ENCODE results near the gene ZNF750. TPM values are rescaled to one million over a fixed set of nuclear protein-coding genes. Genes with fewer than 3 reads are reported as not detected.

Gene ZNF750
- total and polyA plus RNA-seq, 2 donors: 2.7 to 3.1 TPM

DNA sequence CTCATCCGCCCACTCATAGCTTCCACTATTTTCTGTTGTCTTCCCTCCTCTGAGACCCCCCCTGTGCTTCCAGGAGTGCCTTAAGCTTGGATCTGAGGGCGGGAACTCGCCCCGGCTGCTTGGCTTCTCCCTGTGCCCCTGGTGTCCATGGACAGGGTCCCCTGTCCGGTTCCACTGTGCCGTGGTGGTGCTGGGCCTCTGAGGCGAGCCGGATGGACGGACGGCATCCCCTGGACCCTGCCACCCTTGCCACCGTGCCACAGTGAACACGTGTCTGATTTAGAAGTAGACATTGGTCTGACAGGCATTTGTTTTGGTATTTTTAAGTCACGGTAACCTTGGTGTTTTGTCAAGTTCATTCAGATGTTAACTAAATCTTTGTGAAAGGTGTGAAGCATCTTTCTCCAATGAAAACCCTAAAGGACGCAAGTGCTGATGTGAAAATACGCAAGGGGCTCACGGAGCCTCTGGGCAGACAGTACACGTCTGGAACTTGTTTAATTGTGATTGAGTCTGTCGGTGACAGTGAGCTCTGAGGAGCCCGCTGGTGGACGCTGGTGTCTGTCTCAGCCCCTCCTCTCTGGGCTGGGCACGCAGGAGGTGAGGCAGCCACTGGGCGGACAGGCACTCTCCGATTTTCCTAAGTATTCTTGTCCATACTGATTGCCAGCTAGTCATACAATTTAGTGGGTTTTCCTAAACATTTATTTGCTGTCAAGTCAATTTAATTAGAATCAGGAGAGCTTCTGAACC lies 26.3 kb downstream of the ZNF750 start:
- 87% methylated on average over 23 of the region's 23 CpGs for WGBS
- no peaks in the 10 kb centered on the region for H3K4me1 ChIP-seq (ENCODE audit: insufficient read depth)
- no peak for DNase-seq (ENCODE audit: extremely low spot score)
- H3K36me3 ChIP-seq (ENCODE audit: insufficient read depth): no peaks in the 10 kb centered on the region
- H3K27ac ChIP-seq (ENCODE audit: low read depth): no peak overlapping the region
- H3K4me3 ChIP-seq (ENCODE audit: low read depth, low read length): no peak overlapping the region

DNA sequence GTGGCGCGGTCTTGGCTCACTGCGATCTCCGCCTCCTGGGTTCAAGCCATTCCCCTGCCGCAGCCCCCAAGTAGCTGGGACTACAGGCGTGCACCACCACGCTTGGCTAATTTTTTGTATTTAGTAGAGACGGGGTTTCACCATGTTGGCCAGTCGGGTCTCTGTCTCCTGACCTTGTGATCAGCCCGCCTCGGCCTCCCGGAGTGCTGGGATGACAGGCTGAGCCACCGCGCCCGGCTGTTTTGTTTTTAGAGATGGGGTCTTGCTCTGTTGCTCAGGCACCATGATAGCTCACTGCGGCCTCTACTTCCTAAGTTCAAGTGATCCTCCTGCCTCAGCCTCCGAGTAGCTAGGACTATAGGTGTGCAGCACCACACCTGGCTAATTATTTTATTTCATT lies 27.2 kb downstream of the ZNF750 start:
- Histone ChIP-seq H3K4me3 (ENCODE audit: low read depth, low read length) (no peak overlapping the region), H3K27ac (ENCODE audit: low read depth) (no peak overlapping the region), H3K4me1 (ENCODE audit: insufficient read depth) (no peaks in the 10 kb centered on the region), H3K36me3 (ENCODE audit: insufficient read depth) (no peaks in the 10 kb centered on the region)
- no peak for DNase-seq (ENCODE audit: extremely low spot score)
- 99% methylated on average over 17 of the region's 17 CpGs for WGBS

DNA sequence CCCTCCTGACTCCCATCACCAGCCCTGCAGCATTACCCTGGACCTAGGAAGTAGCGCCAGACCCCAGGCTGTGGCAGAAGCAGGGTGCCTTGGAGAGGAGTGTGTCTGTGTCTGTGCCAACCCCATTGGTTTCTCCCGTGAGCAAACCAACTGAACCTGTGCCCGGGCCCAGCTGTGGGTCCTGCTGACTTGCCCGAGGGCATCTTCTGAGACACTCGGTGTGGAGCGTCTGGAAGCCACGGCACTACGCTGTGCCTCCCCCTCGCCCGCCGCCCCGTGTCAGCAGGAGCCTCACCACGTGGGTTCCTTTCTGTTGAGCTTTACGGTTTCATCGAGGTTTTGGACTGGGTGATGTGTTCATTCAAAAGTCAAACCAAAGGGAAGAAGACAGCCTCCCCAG lies 27.8 kb downstream of the ZNF750 start:
- Histone ChIP-seq H3K4me1 (ENCODE audit: insufficient read depth) (no peaks in the 10 kb centered on the region), H3K36me3 (ENCODE audit: insufficient read depth) (no peaks in the 10 kb centered on the region), H3K4me3 (ENCODE audit: low read depth, low read length) (no peak overlapping the region), H3K27ac (ENCODE audit: low read depth) (no peak overlapping the region)
- 91% methylated on average over 15 of the region's 15 CpGs for WGBS
- no peak for DNase-seq (ENCODE audit: extremely low spot score)

DNA sequence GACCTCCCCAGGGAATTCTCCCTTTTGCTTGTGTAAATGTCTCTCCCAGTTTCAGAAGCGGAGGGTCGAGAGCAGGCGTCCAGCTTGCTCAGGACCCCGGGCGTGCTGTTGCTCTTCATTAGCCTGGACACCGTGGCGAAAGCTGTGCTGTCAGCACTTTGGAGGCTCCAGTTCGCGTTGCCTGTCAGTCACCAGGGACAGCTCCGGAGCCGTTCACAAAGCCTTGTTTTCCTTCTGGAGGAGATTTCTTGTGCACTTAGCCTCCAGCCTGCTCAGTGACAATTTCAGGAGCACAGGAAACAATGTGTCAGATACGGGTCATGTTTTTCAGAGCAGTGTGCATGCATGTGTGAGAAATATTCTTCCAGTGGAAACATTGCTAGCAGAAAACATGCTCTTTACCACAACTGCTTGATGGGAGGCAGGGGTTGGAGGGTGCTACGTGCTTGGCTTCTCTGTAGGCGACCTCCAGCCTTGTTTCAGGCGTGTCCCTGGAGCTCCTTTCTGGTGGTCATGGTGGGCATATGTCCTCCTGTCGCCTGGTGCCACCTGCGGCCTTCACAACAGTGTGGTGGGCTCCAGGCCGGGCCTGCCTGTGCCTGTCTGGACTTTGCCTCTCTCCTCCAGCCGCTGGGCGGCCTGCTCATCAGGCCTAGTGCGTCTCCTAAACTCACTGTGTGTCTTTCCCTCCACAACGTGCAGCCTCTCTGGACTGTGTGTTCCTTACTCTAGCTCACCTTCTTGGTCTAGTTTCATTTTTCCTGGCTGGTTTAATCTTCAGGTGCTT lies 29.0 kb downstream of the ZNF750 start:
- H3K4me3 ChIP-seq (ENCODE audit: low read depth, low read length): no peak overlapping the region
- no peaks in the 10 kb centered on the region for H3K4me1 ChIP-seq (ENCODE audit: insufficient read depth)
- H3K27ac ChIP-seq (ENCODE audit: low read depth): no peak overlapping the region
- WGBS: 90% methylated on average over 22 of the region's 22 CpGs
- DNase-seq (ENCODE audit: extremely low spot score): no peak
- no peaks in the 10 kb centered on the region for H3K36me3 ChIP-seq (ENCODE audit: insufficient read depth)

DNA sequence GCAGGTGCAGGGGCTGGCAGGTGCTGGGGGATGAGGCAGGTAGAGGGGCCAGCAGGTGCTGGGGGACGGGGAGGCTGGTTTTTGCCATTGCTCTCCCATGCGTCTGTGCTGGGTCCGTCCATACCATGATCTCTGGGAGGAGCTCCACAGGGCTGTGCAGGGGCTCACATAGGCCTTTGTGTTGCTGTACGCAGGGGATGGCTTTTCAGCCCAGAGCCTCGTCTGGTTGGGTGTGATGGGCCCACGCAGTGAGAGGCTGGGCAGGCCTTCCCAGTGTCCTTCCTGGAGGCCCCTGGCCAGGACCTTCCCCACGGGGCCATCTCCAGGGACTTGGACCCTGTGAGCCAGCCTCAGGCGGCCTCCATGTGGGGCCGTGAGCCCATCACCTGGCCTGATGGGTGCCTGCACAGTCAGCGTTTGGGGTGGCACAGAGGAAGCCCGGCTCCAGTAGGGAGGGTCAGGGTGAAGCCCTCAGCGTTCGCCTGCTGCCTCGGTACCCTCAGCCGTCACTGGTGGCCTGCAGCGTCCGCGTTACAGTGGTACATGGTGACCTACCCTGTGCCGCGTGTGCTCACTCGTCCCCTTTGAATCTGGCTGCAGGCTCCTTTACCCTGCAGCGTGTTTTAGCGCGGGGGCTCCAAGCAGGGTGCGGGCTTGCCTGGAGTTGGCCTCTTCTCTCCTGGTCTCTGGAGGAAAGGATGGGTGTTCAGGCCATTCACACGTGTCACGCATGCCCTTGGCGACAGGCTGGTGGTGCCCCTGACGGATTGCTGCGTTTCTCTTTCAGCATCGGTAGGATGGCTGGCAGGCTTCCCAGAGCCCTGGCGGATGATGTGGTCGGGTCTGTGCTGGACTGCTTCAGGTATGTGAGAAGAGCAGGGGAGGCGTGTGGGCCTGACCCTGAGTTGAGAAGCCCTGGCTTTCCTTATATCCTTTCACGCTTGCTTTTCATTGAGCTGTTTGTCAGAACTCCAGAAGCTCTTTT lies 30.6 kb downstream of the ZNF750 start:
- 85% methylated on average over 35 of the region's 35 CpGs for WGBS
- no peak overlapping the region for H3K4me3 ChIP-seq (ENCODE audit: low read depth, low read length)
- DNase-seq (ENCODE audit: extremely low spot score): no peak
- no peak overlapping the region for H3K27ac ChIP-seq (ENCODE audit: low read depth)
- no peaks in the 10 kb centered on the region for H3K4me1 ChIP-seq (ENCODE audit: insufficient read depth)
- H3K36me3 ChIP-seq (ENCODE audit: insufficient read depth): no peaks in the 10 kb centered on the region

DNA sequence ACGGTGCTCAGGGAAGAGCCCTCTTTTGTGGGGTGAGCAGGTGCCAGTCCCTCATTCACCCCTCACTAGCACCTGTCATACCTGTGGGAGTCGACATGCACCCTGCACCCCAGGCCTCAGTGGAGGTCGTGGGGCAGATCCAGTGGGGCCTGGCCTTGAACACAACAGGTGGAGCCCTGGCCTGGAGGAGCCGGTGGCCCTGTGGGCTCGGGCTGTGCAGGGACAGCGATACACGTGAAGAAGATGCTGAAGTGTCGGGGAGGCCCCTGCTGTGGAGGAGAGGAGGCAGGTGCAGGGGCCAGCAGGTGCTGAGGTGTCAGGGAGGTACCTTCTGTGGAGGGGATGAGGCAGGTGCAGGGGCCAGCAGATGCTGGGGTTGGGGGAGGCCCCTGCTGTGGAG lies 31.8 kb downstream of the ZNF750 start:
- H3K4me3 ChIP-seq (ENCODE audit: low read depth, low read length): no peak overlapping the region
- H3K4me1 ChIP-seq (ENCODE audit: insufficient read depth): no peaks in the 10 kb centered on the region
- H3K36me3 ChIP-seq (ENCODE audit: insufficient read depth): no peaks in the 10 kb centered on the region
- 95% methylated on average over 8 of the region's 8 CpGs for WGBS
- no peak overlapping the region for H3K27ac ChIP-seq (ENCODE audit: low read depth)
- no peak for DNase-seq (ENCODE audit: extremely low spot score)

DNA sequence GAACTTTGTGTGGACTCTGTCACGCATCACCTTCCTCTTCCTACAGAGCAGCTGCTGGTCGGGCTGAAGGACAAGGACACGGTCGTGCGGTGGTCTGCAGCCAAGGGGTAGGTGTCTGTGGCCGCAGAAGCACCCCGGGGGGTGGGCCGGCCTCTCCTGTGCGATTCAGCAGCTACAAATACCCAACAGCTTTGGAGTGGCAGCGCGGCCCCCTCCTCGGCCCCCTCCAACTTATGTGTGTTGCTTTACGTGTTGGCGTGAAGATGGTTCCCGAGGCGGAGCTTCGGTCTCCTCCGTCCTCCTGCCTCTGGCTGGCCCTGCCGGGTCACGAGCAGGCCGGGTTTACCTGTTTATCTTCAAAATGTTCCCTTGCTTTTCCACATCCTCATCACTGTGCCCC lies 32.3 kb downstream of the ZNF750 start:
- H3K27ac ChIP-seq (ENCODE audit: low read depth): no peak overlapping the region
- H3K4me1 ChIP-seq (ENCODE audit: insufficient read depth): no peaks in the 10 kb centered on the region
- no peak overlapping the region for H3K4me3 ChIP-seq (ENCODE audit: low read depth, low read length)
- 91% methylated on average over 21 of the region's 21 CpGs for WGBS
- no peaks in the 10 kb centered on the region for H3K36me3 ChIP-seq (ENCODE audit: insufficient read depth)
- no peak for DNase-seq (ENCODE audit: extremely low spot score)

DNA sequence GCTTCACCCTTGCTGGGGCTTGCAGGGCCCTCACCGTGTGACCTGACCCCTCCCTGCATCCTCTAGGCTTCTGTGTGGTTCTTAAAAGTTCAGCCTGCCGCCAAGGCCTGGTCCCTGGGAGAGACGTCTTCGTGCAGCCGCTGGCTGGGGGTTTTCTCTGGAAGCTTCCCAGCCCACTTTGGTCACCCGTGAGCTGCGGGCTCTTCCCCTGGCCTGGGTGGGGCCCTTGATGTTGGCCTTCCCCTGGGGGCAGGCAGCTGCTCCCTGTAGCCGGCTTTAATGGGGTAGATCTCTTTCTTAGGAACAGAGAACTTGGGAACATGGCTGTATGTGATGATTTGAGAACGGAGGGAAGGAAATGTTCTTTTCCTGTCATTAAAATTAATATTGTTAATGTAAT lies 32.7 kb downstream of the ZNF750 start:
- H3K36me3 ChIP-seq (ENCODE audit: insufficient read depth): no peaks in the 10 kb centered on the region
- H3K4me3 ChIP-seq (ENCODE audit: low read depth, low read length): no peak overlapping the region
- H3K4me1 ChIP-seq (ENCODE audit: insufficient read depth): no peaks in the 10 kb centered on the region
- no peak overlapping the region for H3K27ac ChIP-seq (ENCODE audit: low read depth)
- no peak for DNase-seq (ENCODE audit: extremely low spot score)
- WGBS: 76% methylated on average over 9 of the region's 9 CpGs

DNA sequence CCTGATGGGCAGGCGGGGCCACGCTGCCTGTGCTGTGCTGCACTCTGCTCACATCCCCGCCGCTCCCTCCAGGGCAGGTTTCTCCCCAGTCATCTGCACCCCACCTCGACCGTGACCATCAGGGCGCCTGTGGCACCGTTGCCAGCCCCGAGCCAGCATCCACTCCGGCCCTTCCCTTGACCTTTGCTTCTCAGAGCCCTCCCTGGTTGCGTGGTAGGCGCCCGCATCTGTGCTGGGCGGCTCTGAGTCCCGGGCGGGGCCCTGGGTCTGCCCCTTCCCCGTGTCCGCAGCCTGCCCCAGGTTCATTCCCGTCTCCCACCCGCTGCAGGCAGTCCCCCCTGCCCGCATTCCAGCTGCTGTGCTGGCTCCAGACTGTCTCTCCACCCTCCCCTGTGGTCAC lies 33.2 kb downstream of the ZNF750 start:
- no peaks in the 10 kb centered on the region for H3K4me1 ChIP-seq (ENCODE audit: insufficient read depth)
- WGBS: 88% methylated on average over 21 of the region's 21 CpGs
- no peaks in the 10 kb centered on the region for H3K36me3 ChIP-seq (ENCODE audit: insufficient read depth)
- no peak overlapping the region for H3K27ac ChIP-seq (ENCODE audit: low read depth)
- no peak for DNase-seq (ENCODE audit: extremely low spot score)
- H3K4me3 ChIP-seq (ENCODE audit: low read depth, low read length): no peak overlapping the region

DNA sequence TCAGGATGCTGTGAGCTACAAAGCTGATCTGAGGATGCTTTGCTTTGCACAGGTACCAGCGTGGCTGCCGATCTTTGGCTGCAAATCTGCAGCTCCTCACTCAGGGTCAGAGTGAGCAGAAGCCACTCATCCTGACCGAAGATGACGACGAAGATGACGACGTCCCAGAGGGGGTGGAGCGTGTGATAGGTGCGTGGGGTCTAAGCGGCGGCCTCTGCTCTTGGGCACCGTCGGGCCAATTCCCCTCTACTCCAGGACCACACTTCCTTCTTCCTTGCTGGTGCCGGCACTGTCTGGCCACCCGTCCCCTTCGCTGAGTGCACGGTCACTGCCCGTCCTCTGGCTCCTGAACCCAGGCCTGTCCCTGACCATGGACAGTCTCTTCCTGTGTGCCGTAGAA lies 34.0 kb downstream of the ZNF750 start:
- H3K27ac ChIP-seq (ENCODE audit: low read depth): no peak overlapping the region
- no peaks in the 10 kb centered on the region for H3K36me3 ChIP-seq (ENCODE audit: insufficient read depth)
- DNase-seq (ENCODE audit: extremely low spot score): no peak
- 89% methylated on average over 19 of the region's 19 CpGs for WGBS
- H3K4me1 ChIP-seq (ENCODE audit: insufficient read depth): no peaks in the 10 kb centered on the region
- no peak overlapping the region for H3K4me3 ChIP-seq (ENCODE audit: low read depth, low read length)

DNA sequence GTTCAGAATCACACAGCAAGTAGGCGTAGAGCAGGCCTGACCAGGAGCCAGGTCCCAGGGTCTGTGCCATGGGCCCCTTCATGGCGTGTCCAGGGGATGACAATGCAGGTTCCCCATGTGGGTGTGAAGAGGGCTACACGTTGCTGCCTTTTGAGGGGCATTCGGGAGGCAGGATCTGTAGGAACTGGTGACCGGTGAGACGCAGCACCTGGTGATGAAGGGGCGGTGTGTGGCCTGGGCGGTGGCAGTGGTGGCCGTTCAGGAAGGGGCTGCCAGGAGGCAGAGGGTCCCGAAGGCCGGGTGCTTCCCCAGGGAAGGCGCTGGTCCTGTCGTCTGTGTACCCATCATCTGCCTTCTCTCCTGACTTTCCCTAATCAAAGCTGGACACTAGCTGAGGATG lies 34.6 kb downstream of the ZNF750 start:
- no peak overlapping the region for H3K27ac ChIP-seq (ENCODE audit: low read depth)
- 80% methylated on average over 13 of the region's 13 CpGs for WGBS

DNA sequence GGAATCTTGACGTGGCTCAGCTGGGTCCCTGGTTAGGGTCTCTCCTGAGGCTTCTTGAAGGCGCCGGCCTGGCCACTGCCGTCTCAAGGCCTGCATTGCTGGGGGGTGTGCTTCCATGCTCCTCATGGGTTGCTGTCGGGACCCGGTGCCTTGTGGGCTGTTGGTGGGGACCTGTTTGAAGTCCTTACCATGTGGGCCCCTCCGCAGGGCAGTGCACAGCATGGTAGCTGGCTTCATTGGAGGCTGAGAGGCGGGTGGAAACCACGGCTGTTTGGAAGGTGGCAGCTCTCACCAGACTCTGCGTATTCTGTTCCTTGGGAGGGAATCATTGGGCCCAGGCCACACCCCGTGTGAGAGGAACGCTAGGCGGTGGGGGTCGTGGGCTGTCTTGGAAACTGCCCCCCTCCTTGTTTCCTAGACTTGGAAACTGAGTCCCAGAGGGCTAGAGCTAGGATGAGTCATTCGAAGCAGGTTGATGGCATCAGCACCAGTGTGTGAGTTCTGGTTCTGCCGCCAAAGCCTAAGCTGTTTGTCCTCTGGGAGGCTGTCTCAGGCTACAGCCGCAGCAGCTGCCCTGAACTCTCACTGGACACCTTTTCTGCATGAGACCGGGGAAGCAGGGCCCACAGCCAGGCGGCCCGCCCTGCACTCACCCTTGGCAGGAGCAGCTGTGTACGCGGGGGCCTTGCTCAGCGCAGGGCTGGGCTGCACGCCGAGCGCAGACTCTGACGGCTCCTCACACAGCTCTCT lies 35.2 kb downstream of the ZNF750 start:
- 50% methylated on average over 27 of the region's 27 CpGs for WGBS
- H3K4me3 ChIP-seq (ENCODE audit: low read depth, low read length): no peak overlapping the region
- peaks cover under 1% of the 10 kb centered on the region for H3K36me3 ChIP-seq (ENCODE audit: insufficient read depth)
- no peak for DNase-seq (ENCODE audit: extremely low spot score)
- H3K4me1 ChIP-seq (ENCODE audit: insufficient read depth): no peaks in the 10 kb centered on the region
- no peak overlapping the region for H3K27ac ChIP-seq (ENCODE audit: low read depth)

More for the DNA sequence above, 34.6 kb downstream of the ZNF750 start:
- no peak for DNase-seq (ENCODE audit: extremely low spot score)
- Histone ChIP-seq H3K36me3 (ENCODE audit: insufficient read depth) (no peaks in the 10 kb centered on the region), H3K4me3 (ENCODE audit: low read depth, low read length) (no peak overlapping the region), H3K4me1 (ENCODE audit: insufficient read depth) (no peaks in the 10 kb centered on the region)

DNA sequence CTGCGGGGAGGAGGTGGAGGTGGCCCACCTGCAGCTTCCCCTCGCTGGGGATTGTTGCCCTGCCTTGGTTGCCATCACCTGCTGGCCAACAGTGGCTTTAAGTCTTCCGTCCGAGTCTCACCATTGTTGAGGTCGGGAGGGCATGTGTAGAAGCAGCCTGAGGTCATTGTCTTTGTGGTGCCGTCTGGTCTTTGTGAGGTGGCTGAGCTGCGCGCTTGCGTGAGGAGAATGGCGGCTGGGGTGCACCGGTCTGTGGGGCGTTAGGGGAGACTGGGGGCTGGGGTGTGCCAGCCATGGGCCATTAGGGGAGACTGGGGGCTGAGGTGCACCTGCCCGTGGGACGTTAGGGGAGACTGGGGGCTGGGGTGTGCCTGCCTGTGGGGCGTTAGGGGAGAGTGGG lies 36.2 kb downstream of the ZNF750 start:
- no peak for DNase-seq (ENCODE audit: extremely low spot score)
- no peaks in the 10 kb centered on the region for H3K4me1 ChIP-seq (ENCODE audit: insufficient read depth)
- no peak overlapping the region for H3K4me3 ChIP-seq (ENCODE audit: low read depth, low read length)
- H3K27ac ChIP-seq (ENCODE audit: low read depth): no peak overlapping the region
- peaks cover 2% of the 10 kb centered on the region for H3K36me3 ChIP-seq (ENCODE audit: insufficient read depth)
- WGBS: 94% methylated on average over 15 of the region's 15 CpGs

Measured in urinary bladder (tissue), 4 donors.